Right ventricle myocardium superior (tissue), 1 donor: Measurements from ENCODE around the gene C17orf75. TPM values are rescaled to one million over a fixed set of nuclear protein-coding genes. Genes with fewer than 3 reads are reported as not detected.

ENCODE experiments used
- ATAC-seq: fragments of 200-7000 bp; cut with Tn5 transposase; one replicate; pipeline ENCODE4 v1.9.1; 2020; ENCODE audit warnings: mild to moderate bottlenecking; ENCODE audit not compliant: poor library complexity
- DNase-seq: peaks from one replicate; pipeline ENCODE4 v3.0.0-alpha.2; 2020
- intact Hi-C: fragments of 100-400 bp; cut with DNase I; formaldehyde crosslinking; loops from one replicate; pipeline ENCODE4 v1.11.2; 2022
- microRNA-seq: library from miRNA; unstranded; fragments of <30 nt; microRNA quantifications from one replicate; pipeline ENCODE4 v1.2.0, GENCODE V29; 2020
- total RNA-seq: library from RNA; stranded (reverse); fragmentation: NEBNext Ultra II Directional; extraction: Animal tissue kit (Norgen Biotek cat#: 25700); gene quantifications from one replicate; pipeline ENCODE4 v1.2.1, GENCODE V29; 2021
- donor health status: DM: no; HTN: yes; CAD: no; lungs with severe emphysema.

Gene C17orf75
- total RNA-seq, 1 donor from 2014 or later, result 18.3 TPM

DNA sequence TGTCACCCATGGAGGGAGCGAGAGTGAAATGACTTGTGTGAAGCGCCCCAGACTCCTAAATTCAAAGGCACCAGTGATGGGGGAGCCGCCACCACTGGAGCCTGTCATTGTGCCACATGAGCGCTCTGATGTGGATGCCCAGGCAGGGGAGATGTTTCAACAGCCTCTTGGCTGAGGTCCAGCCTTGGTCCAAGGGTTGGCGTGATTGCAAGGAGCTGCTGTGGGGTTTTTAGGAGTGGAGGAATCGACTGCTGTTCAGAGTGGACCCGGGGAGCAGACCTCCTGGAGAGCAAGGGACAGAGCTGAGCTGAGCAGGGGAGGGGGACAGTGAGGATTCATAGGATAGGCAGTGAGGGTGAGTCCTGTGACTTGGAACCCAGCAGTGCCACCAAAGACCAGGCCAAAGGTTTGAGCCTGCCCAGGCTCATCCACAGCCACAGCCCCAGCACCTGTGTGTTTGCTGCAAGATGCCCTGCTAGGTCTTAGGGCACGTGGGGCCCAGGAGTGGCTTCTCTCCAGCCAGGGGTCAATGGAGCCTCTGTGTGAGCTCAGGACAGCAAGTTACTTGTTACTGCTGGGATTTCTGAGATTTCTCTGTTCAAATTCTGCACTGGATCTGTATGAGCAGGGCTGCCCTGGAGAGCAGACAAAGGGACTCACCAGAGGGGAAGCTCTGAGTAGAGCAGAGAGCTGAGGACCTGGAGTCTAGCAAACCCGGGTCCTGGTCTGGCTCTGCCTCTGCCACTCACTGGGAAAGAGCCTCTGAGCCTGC is 56.0 kb downstream of the C17orf75 start:
- DNase-seq, result no peak
- no peak for ATAC-seq
- intact Hi-C loops, result no loop called here

DNA sequence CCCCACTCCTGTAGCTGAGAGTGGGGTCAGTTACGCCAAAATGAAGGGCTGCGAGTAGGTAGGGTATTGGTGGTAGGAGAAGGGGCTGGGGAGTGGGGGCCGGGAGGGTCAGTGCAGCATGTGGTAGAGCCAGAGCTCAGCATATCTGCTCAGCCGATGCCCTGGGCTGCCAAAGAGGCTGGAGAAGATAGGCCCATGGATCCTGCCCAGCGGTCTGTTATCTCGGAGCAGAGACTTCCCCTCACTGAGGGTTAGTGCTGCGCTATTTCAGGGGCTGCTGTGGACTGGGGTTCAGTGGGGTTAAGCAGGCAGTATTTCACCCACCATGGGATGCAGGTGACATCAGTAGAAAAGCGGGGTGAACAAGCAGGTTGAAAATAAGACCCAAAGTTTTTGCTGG is 56.7 kb downstream of the C17orf75 start:
- intact Hi-C loops, result no loop called here
- DNase-seq, result no peak
- no peak for ATAC-seq

DNA sequence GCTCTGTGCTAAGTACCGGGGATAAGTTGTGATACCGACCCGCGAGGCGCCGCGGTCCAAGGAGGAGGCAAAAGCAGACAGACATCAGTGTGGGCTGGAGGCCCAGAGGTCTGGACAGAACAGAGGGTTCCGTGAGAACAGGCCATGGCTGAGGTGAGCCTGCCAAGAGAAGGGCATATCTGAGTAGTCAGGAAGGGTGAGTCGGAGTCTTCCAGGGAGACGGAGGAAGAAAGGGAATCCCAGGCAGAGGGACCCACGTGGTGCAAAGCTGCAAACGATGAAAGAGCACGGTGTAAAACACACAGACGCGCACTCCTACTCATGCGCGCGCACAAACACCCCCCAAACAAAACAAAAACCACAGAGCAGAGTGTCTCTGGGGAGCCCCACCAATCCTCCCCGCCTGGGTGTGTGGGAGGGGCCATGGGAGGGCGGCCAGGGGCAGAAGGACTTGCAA is 58.2 kb downstream of the C17orf75 start:
- ATAC-seq (no peak), DNase-seq (no peak)
- intact Hi-C loops, result no loop called here

DNA sequence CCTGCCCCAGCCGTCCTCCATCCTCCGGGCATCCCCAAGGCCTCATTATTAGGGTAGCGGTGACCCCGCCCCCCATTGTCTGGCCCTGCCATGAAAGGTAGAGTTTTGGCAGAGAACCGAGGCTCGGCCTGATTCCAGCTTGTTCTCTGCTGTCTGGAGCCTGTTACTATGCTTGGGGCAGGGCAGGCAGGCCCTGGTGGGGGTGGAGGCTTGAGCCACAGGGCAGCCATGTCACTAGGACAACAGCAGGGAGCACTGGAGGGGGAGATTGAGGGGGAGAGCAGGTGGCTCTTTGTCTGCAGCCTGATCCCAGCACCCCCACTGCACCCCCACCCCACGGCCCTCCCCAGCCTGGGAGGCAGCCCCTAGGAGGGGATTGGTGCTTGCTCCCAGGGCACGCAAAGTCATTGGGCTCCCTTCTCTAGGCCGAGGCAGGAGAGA is 60.9 kb downstream of the C17orf75 start:
- DNase-seq, result peak; percentile 82
- ATAC-seq, result peak; percentile 24
- intact Hi-C loops, result no loop called here

DNA sequence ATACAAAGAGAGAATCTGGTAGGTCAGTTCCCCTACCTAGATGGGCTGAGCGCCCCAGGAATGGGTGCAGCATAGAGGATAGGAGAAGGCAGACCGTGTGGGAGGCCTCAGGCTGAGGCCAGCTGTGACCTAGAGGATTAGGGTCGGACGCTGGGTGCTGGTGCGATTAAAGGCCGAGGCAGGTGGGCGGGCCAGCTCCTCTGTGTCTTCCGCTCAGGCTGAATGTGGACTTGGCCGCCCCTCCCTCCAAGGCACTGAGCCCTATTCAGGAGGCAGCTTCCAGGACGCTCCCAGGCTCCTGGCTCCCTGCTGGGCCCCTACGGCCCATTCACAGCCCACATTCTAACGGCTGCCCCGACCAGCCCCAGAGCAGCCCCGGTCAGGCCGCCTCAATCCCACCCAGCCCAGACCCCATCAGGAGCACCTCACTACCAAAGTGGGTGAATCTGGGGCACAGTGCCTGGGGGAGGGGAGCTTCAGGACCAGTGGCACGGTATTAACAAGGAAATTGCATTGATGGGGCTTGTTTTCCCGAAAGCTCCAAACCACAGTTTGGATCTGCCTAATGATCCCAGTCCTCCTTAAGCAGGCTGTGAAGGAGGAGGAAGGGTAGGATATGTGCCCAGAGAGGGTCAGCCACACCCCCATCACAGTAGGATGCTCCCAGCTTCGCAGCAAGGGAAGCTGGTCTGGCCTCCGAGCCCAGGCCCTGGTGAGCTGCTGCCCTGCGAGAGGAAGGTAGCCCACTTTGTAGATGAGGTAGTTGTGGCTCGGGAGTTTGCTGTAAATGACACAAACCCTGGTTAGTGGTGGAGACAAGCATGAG is 61.9 kb downstream of the C17orf75 start:
- DNase-seq (no peak), ATAC-seq (no peak)
- intact Hi-C loops, result no loop called here

DNA sequence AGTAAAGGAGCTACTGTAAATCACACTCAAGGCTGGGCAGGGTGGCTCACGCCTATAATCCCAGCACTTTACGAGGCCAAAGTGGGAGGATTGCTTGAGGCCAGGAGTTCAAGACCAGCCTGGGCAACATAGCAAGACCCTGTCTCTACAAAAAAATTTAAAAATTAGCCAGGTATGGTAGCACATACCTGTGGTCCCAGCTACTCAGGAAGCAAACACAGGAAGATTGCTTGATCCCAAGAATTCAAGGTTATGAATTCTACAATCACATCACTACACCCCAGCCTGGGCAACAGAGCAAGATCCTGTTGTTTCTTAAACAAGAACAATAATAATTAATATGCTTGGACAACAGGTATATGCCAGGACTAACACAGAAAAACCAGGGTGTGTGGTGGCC is 63.2 kb downstream of the C17orf75 start:
- DNase-seq (no peak), ATAC-seq (no peak)
- intact Hi-C loops, result no loop called here

Small RNA genes within 50 kb of the gene (microRNA-seq; reads per million reads assigned to microRNA genes)
- not detected for gene MIR632

Other genes starting within 250 kb of the C17orf75 start
- gene RHOT1, start 199.7 kb downstream of the C17orf75 start, total RNA-seq, result 61.0 TPM
- gene RHBDL3, start 76.3 kb downstream of the C17orf75 start, total RNA-seq, result 1.7 TPM
- 54.4 TPM for gene ZNF207, start 8.0 kb upstream of the C17orf75 start, total RNA-seq
- 62.3 TPM for gene PSMD11, start 102.3 kb upstream of the C17orf75 start, total RNA-seq
- gene CDK5R1, start 144.8 kb upstream of the C17orf75 start, total RNA-seq, result 1.4 TPM